Fibroblast of villous mesenchyme (primary cell): ENCODE results near the gene HERC2. TPM values are rescaled to one million over a fixed set of nuclear protein-coding genes. Genes with fewer than 3 reads are reported as not detected.

ENCODE experiments used
- DNase-seq: peaks from one replicate; pipeline ENCODE4 v3.0.0-alpha.2; 2010; ENCODE audit warnings: low read depth
- H3K4me3 ChIP-seq: 2 replicates; pipeline ENCODE4 v1.5.1; 2011; ENCODE audit warnings: low read depth, mild to moderate bottlenecking, low read length
- total RNA-seq: library from RNA; depleted of rRNA; stranded (reverse); fragments of >200 nt; gene quantifications from 2 replicates; pipeline ENCODE4 v1.2.3, GENCODE V29; 2012
- TF ChIP-seq, protein P1 (sequence below): IDR thresholded peaks from 2 replicates; pipeline ENCODE4 v1.5.1; 2012; ENCODE audit warnings: low read depth, mild to moderate bottlenecking, low read length; ENCODE audit not compliant: insufficient read depth

HERC2 gene
- total RNA-seq, 1 donor, result 41.0 TPM

DNA sequence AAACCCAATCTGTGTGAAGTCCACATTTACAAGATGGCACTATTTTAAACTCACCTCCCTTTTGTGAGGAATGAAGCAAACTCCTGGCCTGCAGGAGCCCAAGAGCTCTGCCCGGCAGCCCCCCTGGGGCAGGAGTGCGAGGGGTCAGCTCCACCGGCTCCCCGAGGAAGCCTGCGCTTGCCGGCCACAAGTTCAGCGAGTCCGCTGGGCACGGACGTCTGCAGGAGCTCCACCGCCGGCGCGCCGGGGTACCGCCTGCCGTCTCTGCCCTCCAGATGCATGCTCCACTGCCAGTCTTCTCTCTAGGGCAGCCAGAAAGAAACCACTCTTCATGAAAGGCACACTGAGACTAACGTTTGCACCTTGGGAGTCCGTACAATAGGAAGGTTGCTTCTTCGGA lies 240.4 kb downstream of the HERC2 start:
- H3K4me3 ChIP-seq, result no peak overlapping the region
- no peak for DNase-seq
- TF ChIP-seq, protein P1, sequence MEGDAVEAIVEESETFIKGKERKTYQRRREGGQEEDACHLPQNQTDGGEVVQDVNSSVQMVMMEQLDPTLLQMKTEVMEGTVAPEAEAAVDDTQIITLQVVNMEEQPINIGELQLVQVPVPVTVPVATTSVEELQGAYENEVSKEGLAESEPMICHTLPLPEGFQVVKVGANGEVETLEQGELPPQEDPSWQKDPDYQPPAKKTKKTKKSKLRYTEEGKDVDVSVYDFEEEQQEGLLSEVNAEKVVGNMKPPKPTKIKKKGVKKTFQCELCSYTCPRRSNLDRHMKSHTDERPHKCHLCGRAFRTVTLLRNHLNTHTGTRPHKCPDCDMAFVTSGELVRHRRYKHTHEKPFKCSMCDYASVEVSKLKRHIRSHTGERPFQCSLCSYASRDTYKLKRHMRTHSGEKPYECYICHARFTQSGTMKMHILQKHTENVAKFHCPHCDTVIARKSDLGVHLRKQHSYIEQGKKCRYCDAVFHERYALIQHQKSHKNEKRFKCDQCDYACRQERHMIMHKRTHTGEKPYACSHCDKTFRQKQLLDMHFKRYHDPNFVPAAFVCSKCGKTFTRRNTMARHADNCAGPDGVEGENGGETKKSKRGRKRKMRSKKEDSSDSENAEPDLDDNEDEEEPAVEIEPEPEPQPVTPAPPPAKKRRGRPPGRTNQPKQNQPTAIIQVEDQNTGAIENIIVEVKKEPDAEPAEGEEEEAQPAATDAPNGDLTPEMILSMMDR, result no peak

DNA sequence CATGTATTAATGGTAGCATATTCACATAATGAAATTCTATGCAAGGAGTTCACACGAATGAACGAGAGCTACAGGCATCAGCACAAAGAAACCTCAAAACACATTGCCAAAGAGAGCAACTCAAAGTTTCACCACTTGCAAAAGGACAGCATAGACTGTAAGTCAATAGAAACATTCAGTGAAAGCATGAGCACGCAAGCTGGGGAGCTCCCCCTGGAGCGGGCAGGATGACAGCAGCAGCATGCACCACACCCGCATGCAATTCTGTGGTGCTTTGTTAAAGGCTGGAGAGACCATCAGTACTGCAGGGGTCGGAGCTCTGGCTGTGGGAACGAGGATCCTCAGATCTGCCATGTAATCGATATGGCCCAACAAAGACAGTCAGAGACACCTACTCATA lies 241.6 kb downstream of the HERC2 start:
- TF ChIP-seq, protein P1, result no peak
- no peak overlapping the region for H3K4me3 ChIP-seq
- DNase-seq, result no peak

DNA sequence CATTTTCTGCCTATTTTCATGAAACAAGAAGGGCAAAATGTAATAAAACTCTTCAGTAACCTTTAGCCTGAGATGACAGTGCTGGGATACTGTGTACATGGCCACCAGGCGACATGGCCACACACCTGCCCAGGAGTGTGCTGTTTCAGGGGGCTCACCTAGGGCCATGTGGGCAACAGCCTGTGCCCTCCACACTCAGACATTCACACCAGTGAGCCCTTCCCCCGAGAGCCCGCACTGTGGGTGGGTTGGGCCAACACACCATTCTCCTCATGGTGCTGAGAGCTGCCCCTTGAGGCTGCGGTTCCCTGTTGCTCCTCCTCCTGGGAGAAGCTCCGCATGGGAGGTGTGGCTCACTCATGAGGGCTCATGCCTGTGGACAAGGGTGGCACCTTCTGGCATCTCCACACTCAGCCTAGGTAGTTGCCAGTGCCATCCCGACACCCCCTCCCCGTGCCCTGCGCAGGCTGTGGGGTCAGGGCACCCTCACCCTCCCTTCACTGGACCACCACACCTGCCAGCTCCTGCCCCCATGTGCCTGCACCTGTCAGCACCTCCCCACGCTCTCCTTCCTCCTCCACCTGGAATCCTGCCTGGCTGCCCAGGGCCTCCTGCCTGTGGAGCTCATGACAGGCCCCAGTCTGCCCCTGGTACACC lies 242.5 kb downstream of the HERC2 start:
- DNase-seq, result no peak
- TF ChIP-seq, protein P1, result no peak

DNA sequence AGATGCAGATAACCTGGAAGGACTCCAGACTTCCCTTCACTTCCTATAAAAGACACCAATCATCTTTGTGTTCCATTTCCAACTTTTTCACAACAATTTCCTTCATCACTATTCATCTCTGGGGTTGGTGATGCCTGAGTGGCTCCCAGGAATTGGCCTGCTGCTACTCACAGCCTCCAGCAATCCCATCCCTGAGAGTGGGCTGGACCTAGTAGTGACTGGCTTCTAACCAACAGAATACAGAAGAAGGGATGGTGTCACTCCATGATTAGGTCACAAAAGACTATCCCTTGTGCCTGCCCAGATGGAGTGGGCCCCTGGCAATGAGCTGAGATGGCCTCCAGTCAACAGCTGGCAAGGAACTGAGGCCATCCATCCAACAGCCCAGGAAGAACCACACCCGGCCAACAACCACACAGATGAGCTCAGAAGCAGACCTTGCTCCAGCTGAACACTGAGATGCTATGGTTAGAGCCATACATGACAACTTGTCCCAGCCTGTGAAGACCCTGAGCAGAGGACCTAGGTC lies 243.7 kb downstream of the HERC2 start:
- H3K4me3 ChIP-seq, result no peak overlapping the region
- TF ChIP-seq, protein P1, result no peak
- DNase-seq, result no peak

More for the DNA sequence above, 242.5 kb downstream of the HERC2 start:
- no peak overlapping the region for H3K4me3 ChIP-seq

DNA sequence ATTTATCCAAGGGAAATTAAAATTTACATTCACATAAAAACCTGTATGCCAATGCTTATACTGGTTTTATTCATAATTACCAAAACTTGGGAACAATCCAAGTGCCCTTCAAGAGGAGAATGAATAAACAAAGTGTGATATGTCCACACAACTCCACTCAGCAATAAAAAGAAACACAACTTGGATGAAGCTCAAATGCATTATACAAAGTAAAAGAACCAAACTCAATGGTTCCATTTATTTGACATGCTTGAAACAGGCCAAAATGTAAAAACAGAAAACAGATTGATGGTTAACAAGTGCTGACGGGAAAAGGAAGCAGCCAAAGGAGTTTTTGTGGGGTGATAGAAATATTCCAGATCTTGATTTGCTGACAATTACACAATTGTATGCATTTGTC lies 246.4 kb downstream of the HERC2 start:
- H3K4me3 ChIP-seq, result no peak overlapping the region
- no peak for DNase-seq
- TF ChIP-seq, protein P1, result no peak

DNA sequence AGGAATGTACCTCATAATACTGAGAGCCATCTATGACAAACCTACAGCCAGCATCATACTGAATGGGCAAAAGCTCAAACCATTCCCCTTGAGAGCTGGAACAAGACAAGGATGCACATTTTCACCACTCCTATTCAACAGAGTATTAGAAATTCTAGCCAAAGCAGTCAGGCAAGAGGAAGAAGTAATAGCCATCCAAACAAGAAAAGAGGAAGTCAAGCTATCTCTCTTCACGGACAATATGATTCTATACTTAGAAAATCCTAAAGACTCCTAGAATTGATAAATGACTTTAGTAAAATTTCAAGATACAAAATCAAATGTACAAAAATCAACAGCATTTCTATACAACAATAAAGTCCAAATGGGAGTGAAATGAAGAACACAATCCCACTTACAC lies 253.0 kb downstream of the HERC2 start:
- DNase-seq, result no peak
- TF ChIP-seq, protein P1, result no peak
- no peak overlapping the region for H3K4me3 ChIP-seq

DNA sequence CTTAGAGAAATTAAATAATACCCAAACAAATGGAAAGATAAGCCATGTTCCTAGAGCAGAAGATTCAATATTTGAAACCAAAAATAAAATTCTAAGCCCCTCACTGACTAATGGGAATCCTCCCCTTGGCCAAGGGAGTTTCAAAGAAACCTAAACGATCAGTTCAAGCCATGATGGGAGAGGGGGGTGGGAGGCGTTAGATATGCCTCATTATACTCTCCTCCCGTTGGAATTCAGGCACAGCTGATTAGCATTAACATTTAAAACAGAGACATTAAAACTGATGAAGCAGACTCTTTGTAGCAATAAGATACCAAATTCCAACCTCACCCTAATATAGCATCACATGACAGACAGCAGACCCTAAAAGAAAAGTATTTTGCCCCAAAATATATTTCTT lies 255.7 kb downstream of the HERC2 start:
- no peak overlapping the region for H3K4me3 ChIP-seq
- DNase-seq, result no peak
- TF ChIP-seq, protein P1, result no peak
